ENCODE results near the gene EIF1AD. TPM values are rescaled to one million over a fixed set of nuclear protein-coding genes. Genes with fewer than 3 reads are reported as not detected.

Gene EIF1AD
- total and polyA plus RNA-seq, 2 of the 8 experiments (the other 6 are each of a cell fraction or from before 2014, with no cell fraction given) = 32.6 to 39.9 TPM

DNA sequence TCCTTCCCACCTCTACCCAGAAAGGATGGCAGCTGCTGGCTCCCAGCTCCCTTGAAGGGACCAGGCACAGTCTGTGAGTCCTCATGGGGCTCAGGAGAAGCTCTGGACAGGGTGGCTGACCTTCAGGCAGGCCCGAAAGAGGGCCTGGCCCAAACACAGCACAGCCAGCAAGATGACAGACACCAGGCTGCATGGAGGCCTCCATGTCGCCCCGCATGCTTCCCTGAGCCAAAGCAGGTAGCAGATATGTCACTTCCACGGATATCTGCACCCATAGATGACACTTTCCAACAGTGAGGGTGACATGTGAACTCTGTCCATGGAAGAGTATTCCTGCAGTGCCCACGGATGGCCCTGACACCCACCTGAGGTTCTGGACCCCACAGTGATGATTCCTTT, 18.4 kb downstream of the EIF1AD start:
- TF ChIP-seq MAFK (IDR thresholded peaks at IDR 0.05; ENCODE audit: low read depth, low read length) (no peak), CTCF (IDR thresholded peaks at IDR 0.05; ENCODE audit: control extremely low read depth in 1 of 3, insufficient read depth in 1 of 3, low read depth in 1 of 3, low read length in 3 of 3) (no peak), JUND (IDR thresholded peaks at IDR 0.05; ENCODE audit: low read length) (no peak), EGR1 (IDR thresholded peaks at IDR 0.05; ENCODE audit: borderline replicate concordance, low read depth, low read length) (no peak), TEAD4 (IDR thresholded peaks at IDR 0.05; ENCODE audit: low read depth, low read length) (no peak), BACH1 (IDR thresholded peaks at IDR 0.05; ENCODE audit: low read length) (no peak), YY1 (IDR thresholded peaks at IDR 0.05; ENCODE audit: low read depth, low read length) (no peak), BCL11A (IDR thresholded peaks at IDR 0.05; ENCODE audit: low read depth in 2 of 2, low read length in 2 of 2) (no peak), RBBP5 (IDR thresholded peaks at IDR 0.05; ENCODE audit: borderline replicate concordance, low read depth, low read length) (no peak)
- TF ChIP-seq, protein P1, sequence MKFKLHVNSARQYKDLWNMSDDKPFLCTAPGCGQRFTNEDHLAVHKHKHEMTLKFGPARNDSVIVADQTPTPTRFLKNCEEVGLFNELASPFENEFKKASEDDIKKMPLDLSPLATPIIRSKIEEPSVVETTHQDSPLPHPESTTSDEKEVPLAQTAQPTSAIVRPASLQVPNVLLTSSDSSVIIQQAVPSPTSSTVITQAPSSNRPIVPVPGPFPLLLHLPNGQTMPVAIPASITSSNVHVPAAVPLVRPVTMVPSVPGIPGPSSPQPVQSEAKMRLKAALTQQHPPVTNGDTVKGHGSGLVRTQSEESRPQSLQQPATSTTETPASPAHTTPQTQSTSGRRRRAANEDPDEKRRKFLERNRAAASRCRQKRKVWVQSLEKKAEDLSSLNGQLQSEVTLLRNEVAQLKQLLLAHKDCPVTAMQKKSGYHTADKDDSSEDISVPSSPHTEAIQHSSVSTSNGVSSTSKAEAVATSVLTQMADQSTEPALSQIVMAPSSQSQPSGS (IDR thresholded peaks at IDR 0.05; ENCODE audit: low read length) = no peak
- no peak overlapping the region for H4K8ac ChIP-seq (ENCODE audit: extremely low read depth, insufficient read depth, low read length)
- WGBS, 2 experiments (ENCODE audit: extremely low coverage in 1 of 2, insufficient coverage in 1 of 2, insufficient read length in 1 of 2, insufficient replicate concordance in 2 of 2, low coverage in 1 of 2, low lambda C conversion rate in 2 of 2, missing lambda C conversion rate in 1 of 2) = 88% methylated on average over 5 of the region's 5 CpGs; no CpG with 5 or more reads in 1 of the 2 experiments
- FAIRE-seq = no peak
- H3K23ac ChIP-seq (ENCODE audit: insufficient read length) = no peak overlapping the region
- no peak overlapping the region for H3K4ac ChIP-seq (replicated peaks; ENCODE audit: insufficient read length, low read depth, low read length)
- H4K5ac ChIP-seq (ENCODE audit: insufficient read length, low read depth, low read length) = no peak overlapping the region
- no peak overlapping the region for H4K91ac ChIP-seq (replicated peaks; ENCODE audit: insufficient read length, low read length)
- H2BK12ac ChIP-seq (ENCODE audit: low read depth, low read length) = no peak overlapping the region
- no peak overlapping the region for H3K4me3 ChIP-seq (ENCODE audit: extremely low read depth in 1 of 4, insufficient read depth in 2 of 4, low read depth in 3 of 4, low read length in 4 of 4)
- H3K9ac ChIP-seq (replicated peaks in 1 of 4; ENCODE audit: extremely low read depth in 1 of 4, low read depth in 3 of 4, low read length in 3 of 4) = no peak overlapping the region
- POLR2A ChIA-PET (ENCODE audit: partially characterized antibody) = interaction anchor here (1.0 to 2.7 kb wide), 3 partner anchors 10 to 66 kb away, joined by 3 to 7 read pairs (median 4); no protein-coding TSS in a partner anchor
- no peak overlapping the region for H3K14ac ChIP-seq (ENCODE audit: insufficient read length)
- no peak overlapping the region for H2BK15ac ChIP-seq (ENCODE audit: low read length)
- H3K23me2 ChIP-seq (ENCODE audit: low read depth, low read length) = no peaks in the 10 kb centered on the region
- no peak overlapping the region for H2BK120ac ChIP-seq (replicated peaks; ENCODE audit: low read depth, low read length)
- no peaks in the 10 kb centered on the region for H3K79me2 ChIP-seq (ENCODE audit: control insufficient read depth in 1 of 2, insufficient read depth in 2 of 2, low read length in 2 of 2)
- H3K27ac ChIP-seq (ENCODE audit: low read depth, low read length) = no peak overlapping the region
- H3K4me2 ChIP-seq (ENCODE audit: insufficient read depth in 1 of 2, low read depth in 2 of 2, low read length in 2 of 2) = no peak overlapping the region
- no peak overlapping the region for H2AFZ ChIP-seq (ENCODE audit: low read length)
- H2AK5ac ChIP-seq (ENCODE audit: low read depth, low read length) = no peak overlapping the region
- H4K20me1 ChIP-seq (replicated peaks in 1 of 2; ENCODE audit: control insufficient read depth in 1 of 2, insufficient read depth in 2 of 2, low read length in 2 of 2) = peaks cover 0 to 2% of the 10 kb centered on the region in 2 experiments
- no peak overlapping the region for H3K56ac ChIP-seq (replicated peaks; ENCODE audit: insufficient read length, low read depth, low read length)
- CTCF ChIA-PET (ENCODE audit: partially characterized antibody) = interaction anchor here (0.9 to 18.4 kb wide), 7 partner anchors 14 to 278 kb away, joined by 3 to 281 read pairs (median 3); partner anchors contain the start of genes CCDC85B, FIBP and SART1
- no peak overlapping the region for H2BK5ac ChIP-seq (ENCODE audit: low read depth, low read length)
- no peaks in the 10 kb centered on the region for H3K9me3 ChIP-seq (ENCODE audit: insufficient read depth in 2 of 2, low read depth in 1 of 2, low read length in 1 of 2)
- H3K18ac ChIP-seq (ENCODE audit: extremely low read depth, low read length) = no peak overlapping the region
- H3K4me1 ChIP-seq (replicated peaks in 1 of 4; ENCODE audit: control insufficient read depth in 3 of 4, insufficient read depth in 4 of 4, low read length in 3 of 4) = no peaks in the 10 kb centered on the region
- no peaks in the 10 kb centered on the region; a peak in 1 of 7 replicates for H3K27me3 ChIP-seq (replicated peaks in 1 of 4; ENCODE audit: control insufficient read depth in 3 of 4, extremely low read depth in 1 of 4, insufficient read depth in 3 of 4, low read length in 3 of 4)
- peaks cover 0 to 10% (median 4%) of the 10 kb centered on the region in 4 experiments; a peak in 5 of 8 replicates for H3K36me3 ChIP-seq (ENCODE audit: control insufficient read depth in 2 of 4, insufficient read depth in 4 of 4, low read length in 3 of 4)
- DNase-seq (ENCODE audit: low read depth in 1 of 2, low spot score in 2 of 2) = no peak
- H2BK20ac ChIP-seq (ENCODE audit: low read length) = no peak overlapping the region
- no peaks in the 10 kb centered on the region for H3K79me1 ChIP-seq (ENCODE audit: low read depth, low read length)

Measured in H1 (cell line).